AG04449 (cell line): ENCODE measurements around the gene ACAP3.
A peak's percentile ranks its signal among the peaks of the same experiment; 100 is the strongest.

Source experiments
- CTCF ChIA-PET: fragments of 350-600 bp; formaldehyde crosslinking; extraction: SDS; loops from one replicate; lab custom pipeline; 2021; ENCODE audit warnings: antibody characterized with exemption; lab: Yijun Ruan, JAX
- POLR2A ChIA-PET: fragments of 400-600, 350-600 bp; formaldehyde crosslinking; extraction: SDS; loops from one replicate; lab custom pipeline; 2020; ENCODE audit warnings: antibody characterized with exemption, inconsistent platforms; lab: Yijun Ruan, JAX
- DNase-seq: peaks from one replicate; pipeline ENCODE4 v3.0.0-alpha.2; 2010; ENCODE audit warnings: low read depth, low spot score
- H3K4me3 ChIP-seq: 2 replicates; pipeline ENCODE4 v1.5.1; 2011; ENCODE audit warnings: low read depth, mild to moderate bottlenecking, control low read depth, low read length
- TF ChIP-seq, protein P1 (sequence below): IDR thresholded peaks from one replicate; pipeline ENCODE4 v1.5.1; 2011; ENCODE audit warnings: mild to moderate bottlenecking, moderate library complexity, low read length, control low read depth, inconsistent platforms; ENCODE audit not compliant: insufficient read depth; ENCODE audit errors: missing control alignments

The ACAP3 gene

DNA sequence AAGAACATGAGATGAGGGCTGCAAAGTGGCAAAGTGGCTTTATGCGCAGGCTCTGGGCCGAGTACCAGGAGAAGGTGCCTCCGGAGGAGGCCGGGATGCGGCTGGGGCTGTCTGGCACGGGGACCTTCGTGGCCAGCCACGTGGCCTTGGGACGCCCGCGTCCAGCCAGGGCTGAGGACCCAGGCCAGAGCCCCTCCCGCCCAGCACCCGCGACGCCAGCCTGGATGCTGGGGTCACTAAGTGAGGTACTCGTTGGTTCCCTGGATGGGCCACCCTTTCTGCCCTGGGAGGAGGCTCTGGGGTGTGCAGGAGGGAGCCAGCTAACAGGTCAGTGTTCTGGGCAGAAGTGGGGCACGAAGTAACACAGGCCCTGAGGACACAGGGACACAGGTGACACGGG lies 14.9 kb downstream of the ACAP3 start:
- CTCF ChIA-PET = interaction anchor here (1.5 to 3.2 kb wide), 2 partner anchors 169 to 175 kb away, joined by 3 to 17 read pairs; no protein-coding TSS in a partner anchor
- DNase-seq = no peak
- POLR2A ChIA-PET = no interaction called here
- TF ChIP-seq, protein P1, sequence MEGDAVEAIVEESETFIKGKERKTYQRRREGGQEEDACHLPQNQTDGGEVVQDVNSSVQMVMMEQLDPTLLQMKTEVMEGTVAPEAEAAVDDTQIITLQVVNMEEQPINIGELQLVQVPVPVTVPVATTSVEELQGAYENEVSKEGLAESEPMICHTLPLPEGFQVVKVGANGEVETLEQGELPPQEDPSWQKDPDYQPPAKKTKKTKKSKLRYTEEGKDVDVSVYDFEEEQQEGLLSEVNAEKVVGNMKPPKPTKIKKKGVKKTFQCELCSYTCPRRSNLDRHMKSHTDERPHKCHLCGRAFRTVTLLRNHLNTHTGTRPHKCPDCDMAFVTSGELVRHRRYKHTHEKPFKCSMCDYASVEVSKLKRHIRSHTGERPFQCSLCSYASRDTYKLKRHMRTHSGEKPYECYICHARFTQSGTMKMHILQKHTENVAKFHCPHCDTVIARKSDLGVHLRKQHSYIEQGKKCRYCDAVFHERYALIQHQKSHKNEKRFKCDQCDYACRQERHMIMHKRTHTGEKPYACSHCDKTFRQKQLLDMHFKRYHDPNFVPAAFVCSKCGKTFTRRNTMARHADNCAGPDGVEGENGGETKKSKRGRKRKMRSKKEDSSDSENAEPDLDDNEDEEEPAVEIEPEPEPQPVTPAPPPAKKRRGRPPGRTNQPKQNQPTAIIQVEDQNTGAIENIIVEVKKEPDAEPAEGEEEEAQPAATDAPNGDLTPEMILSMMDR = no peak
- H3K4me3 ChIP-seq = no peak overlapping the region

DNA sequence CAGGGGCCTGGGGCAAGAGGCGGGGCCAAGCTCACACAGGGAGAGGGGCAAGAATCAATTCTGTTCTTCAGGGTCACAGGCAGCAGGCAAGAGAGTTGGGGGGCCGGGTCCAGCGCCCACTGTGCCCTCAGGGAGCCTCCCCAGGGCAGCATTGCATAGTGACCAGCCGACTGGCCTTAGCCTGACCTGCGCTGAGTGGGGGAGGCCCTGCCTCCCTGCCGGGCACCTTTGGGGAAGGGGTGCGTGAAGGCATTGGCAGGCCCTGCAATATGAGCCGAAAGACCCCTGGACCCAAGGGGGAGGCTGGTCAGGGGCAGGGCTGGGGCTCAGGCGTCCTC lies 15.3 kb downstream of the ACAP3 start:
- no peak overlapping the region for H3K4me3 ChIP-seq
- DNase-seq = no peak
- POLR2A ChIA-PET = no interaction called here
- TF ChIP-seq, protein P1 = no peak
- CTCF ChIA-PET = interaction anchor here (1.1 to 3.2 kb wide), 9 partner anchors 11 to 310 kb away, joined by 3 to 60 read pairs (median 6); partner anchors contain the start of gene PERM1

DNA sequence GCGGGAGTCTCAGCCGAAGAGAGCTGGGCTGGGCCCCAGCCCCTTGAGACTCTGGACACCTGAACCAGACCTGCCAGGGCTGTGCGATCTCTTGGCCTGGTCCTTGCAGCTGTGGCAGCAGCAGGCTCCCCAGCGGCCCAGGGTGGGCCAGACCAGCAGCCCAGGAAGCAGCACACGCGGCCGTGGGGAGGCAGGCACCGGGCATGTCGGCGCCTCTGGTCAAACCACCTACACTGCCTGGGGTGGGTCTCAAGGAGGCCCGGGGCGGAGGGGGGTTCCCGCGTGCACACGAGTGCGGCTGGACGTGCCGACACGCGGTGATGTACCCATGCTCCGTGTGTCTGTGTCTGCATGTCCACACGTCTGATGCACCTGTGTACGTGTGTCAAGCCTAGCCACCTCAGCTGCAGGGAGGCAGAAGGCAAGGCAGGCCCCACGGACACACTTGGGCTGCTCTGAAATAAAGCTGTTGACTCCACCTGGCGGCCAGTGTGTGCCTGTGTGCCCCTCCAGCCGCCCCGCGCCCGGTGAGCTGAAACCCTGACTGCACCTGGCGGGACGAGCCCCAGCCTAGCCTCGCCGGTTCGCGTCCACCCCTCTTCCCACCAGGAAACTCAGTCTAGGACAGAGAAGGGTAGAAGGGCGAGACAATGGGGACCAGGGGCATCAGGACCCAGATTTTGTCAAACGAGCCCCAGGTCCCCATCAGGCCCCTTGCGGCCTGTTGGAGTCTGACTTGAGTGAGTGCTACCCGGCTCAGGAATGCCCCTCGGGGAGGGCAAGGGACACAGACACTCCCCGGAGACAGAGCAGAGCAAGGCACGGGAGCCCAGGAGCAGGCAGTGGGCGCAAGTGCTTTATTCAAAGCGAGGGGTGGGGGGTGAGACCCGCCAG lies 15.9 kb downstream of the ACAP3 start:
- TF ChIP-seq, protein P1 = peak; percentile 62
- POLR2A ChIA-PET = interaction anchor here (1.9 kb wide), 1 partner anchor 14 kb away, joined by 4 read pairs; no protein-coding TSS in a partner anchor
- CTCF ChIA-PET = interaction anchor here (0.9 to 3.2 kb wide), 11 partner anchors 10 to 309 kb away, joined by 3 to 60 read pairs (median 6); partner anchors contain the start of gene PERM1
- DNase-seq = no peak
- H3K4me3 ChIP-seq = no peak overlapping the region

DNA sequence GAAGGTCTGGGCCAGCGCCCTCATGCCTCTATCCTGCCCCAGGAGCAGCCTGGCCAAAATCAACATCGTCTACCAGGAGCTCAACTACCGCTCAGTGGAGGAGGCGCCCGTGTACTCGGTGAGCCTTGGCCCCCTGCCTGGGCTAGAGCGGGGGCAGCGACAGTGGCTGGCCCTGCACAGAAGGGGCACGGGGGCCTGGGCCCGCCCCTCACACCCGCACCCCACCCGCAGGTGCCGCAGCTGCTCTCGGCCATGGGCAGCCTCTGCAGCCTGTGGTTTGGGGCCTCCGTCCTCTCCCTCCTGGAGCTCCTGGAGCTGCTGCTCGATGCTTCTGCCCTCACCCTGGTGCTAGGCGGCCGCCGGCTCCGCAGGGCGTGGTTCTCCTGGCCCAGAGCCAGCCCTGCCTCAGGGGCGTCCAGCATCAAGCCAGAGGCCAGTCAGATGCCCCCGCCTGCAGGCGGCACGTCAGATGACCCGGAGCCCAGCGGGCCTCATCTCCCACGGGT lies 16.7 kb downstream of the ACAP3 start:
- ChIA-PET CTCF (interaction anchor here (0.9 to 3.2 kb wide), 14 partner anchors 9 to 308 kb away, joined by 3 to 60 read pairs (median 6); partner anchors contain the start of gene PERM1), POLR2A (interaction anchor here (0.8 to 1.9 kb wide), 2 partner anchors 14 to 66 kb away, joined by 3 to 4 read pairs; no protein-coding TSS in a partner anchor)
- H3K4me3 ChIP-seq = no peak overlapping the region
- TF ChIP-seq, protein P1 = no peak
- DNase-seq = no peak

DNA sequence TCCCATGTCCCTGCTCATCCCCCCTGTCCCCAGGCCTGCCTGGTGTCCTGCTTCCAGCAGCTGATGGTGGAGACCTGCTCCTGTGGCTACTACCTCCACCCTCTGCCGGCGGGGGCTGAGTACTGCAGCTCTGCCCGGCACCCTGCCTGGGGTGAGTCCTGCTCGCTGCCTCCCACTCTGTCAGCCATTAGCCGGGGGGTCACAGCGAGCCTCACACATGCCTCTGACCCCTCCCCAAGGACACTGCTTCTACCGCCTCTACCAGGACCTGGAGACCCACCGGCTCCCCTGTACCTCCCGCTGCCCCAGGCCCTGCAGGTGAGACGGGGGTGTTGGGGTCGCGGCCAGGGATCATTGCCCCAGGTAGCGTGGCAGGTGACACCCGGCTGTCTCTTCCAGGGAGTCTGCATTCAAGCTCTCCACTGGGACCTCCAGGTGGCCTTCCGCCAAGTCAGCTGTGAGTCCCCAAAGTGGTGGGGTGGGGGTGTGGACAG lies 17.4 kb downstream of the ACAP3 start:
- TF ChIP-seq, protein P1 = peak; percentile 85
- H3K4me3 ChIP-seq = no peak overlapping the region
- ChIA-PET POLR2A (interaction anchor here (0.7 to 1.9 kb wide), 3 partner anchors 15 to 168 kb away, joined by 3 to 4 read pairs (median 3); no protein-coding TSS in a partner anchor), CTCF (interaction anchor here (0.6 to 3.2 kb wide), 13 partner anchors 9 to 308 kb away, joined by 3 to 60 read pairs (median 5); partner anchors contain the start of gene PERM1)
- no peak for DNase-seq
